ENCODE measurements around the gene OSBPL8. TPM values are rescaled to one million over a fixed set of nuclear protein-coding genes. Genes with fewer than 3 reads are reported as not detected.

Gene OSBPL8
- total and polyA plus RNA-seq, 2 experiments from 2014 or later = 78.0 to 124 TPM

DNA sequence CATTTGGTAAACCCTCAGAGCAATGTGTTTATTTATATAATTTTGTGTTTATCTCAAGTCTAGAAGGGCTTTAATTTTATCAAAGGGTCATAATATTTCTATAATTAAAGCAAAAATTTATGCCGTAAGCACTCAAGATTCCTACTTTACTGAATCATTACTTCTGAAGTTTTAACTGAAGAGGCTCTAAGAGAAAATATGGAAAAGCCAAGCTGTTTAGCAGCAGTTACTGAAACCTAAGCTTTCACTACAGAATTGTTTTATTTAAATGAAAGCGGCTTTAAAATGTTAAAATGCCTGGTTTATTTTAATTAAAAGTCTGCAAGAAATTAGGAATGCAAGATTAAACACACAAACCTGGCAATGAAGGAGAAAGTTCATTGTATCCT is 137.4 kb downstream of the OSBPL8 start (continued):
- TF ChIP-seq, protein P1, sequence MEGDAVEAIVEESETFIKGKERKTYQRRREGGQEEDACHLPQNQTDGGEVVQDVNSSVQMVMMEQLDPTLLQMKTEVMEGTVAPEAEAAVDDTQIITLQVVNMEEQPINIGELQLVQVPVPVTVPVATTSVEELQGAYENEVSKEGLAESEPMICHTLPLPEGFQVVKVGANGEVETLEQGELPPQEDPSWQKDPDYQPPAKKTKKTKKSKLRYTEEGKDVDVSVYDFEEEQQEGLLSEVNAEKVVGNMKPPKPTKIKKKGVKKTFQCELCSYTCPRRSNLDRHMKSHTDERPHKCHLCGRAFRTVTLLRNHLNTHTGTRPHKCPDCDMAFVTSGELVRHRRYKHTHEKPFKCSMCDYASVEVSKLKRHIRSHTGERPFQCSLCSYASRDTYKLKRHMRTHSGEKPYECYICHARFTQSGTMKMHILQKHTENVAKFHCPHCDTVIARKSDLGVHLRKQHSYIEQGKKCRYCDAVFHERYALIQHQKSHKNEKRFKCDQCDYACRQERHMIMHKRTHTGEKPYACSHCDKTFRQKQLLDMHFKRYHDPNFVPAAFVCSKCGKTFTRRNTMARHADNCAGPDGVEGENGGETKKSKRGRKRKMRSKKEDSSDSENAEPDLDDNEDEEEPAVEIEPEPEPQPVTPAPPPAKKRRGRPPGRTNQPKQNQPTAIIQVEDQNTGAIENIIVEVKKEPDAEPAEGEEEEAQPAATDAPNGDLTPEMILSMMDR (conservative IDR thresholded peaks at IDR 0.05; ENCODE audit: low read depth in 2 of 2) = no peak
- TF ChIP-seq CREB1 (CRISPR knock-in tag; IDR thresholded peaks at IDR 0.05; ENCODE audit: low read depth) (no peak), ZNF331 (CRISPR knock-in tag; IDR thresholded peaks at IDR 0.05; ENCODE audit: low read depth) (no peak)
- TF ChIP-seq, protein P2, sequence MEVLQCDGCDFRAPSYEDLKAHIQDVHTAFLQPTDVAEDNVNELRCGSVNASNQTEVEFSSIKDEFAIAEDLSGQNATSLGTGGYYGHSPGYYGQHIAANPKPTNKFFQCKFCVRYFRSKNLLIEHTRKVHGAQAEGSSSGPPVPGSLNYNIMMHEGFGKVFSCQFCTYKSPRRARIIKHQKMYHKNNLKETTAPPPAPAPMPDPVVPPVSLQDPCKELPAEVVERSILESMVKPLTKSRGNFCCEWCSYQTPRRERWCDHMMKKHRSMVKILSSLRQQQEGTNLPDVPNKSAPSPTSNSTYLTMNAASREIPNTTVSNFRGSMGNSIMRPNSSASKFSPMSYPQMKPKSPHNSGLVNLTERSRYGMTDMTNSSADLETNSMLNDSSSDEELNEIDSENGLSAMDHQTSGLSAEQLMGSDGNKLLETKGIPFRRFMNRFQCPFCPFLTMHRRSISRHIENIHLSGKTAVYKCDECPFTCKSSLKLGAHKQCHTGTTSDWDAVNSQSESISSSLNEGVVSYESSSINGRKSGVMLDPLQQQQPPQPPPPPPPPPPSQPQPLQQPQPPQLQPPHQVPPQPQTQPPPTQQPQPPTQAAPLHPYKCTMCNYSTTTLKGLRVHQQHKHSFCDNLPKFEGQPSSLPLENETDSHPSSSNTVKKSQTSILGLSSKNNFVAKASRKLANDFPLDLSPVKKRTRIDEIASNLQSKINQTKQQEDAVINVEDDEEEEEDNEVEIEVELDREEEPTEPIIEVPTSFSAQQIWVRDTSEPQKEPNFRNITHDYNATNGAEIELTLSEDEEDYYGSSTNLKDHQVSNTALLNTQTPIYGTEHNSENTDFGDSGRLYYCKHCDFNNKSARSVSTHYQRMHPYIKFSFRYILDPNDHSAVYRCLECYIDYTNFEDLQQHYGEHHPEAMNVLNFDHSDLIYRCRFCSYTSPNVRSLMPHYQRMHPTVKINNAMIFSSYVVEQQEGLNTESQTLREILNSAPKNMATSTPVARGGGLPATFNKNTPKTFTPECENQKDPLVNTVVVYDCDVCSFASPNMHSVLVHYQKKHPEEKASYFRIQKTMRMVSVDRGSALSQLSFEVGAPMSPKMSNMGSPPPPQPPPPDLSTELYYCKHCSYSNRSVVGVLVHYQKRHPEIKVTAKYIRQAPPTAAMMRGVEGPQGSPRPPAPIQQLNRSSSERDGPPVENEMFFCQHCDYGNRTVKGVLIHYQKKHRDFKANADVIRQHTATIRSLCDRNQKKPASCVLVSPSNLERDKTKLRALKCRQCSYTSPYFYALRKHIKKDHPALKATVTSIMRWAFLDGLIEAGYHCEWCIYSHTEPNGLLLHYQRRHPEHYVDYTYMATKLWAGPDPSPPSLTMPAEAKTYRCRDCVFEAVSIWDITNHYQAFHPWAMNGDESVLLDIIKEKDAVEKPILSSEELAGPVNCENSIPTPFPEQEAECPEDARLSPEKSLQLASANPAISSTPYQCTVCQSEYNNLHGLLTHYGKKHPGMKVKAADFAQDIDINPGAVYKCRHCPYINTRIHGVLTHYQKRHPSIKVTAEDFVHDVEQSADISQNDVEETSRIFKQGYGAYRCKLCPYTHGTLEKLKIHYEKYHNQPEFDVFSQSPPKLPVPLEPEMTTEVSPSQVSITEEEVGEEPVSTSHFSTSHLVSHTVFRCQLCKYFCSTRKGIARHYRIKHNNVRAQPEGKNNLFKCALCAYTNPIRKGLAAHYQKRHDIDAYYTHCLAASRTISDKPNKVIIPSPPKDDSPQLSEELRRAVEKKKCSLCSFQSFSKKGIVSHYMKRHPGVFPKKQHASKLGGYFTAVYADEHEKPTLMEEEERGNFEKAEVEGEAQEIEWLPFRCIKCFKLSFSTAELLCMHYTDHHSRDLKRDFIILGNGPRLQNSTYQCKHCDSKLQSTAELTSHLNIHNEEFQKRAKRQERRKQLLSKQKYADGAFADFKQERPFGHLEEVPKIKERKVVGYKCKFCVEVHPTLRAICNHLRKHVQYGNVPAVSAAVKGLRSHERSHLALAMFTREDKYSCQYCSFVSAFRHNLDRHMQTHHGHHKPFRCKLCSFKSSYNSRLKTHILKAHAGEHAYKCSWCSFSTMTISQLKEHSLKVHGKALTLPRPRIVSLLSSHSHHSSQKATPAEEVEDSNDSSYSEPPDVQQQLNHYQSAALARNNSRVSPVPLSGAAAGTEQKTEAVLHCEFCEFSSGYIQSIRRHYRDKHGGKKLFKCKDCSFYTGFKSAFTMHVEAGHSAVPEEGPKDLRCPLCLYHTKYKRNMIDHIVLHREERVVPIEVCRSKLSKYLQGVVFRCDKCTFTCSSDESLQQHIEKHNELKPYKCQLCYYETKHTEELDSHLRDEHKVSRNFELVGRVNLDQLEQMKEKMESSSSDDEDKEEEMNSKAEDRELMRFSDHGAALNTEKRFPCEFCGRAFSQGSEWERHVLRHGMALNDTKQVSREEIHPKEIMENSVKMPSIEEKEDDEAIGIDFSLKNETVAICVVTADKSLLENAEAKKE (CRISPR knock-in tag; IDR thresholded peaks at IDR 0.05) = no peak

DNA sequence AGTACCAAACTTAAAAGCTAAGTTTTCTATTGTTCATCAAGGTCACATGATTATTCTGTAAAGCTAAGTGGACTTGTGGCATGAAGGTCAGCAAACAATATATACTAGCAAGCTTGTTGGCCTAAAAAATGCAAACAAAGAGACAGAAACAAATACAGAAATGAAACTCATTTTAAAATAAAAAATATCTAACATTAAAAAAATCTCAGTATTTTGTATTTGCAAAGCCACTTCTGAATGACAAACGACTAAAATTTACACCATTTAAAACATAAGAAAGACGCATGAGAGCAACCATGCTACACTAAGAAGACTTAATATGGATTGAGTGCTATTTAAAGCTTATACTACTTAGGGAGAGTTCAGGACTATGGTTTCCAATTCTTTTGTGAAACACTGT is 138.5 kb downstream of the OSBPL8 start:
- Histone ChIP-seq H3K4me2 (no peak overlapping the region), H3K27me3 (ENCODE audit: insufficient read depth) (no peaks in the 10 kb centered on the region), H3F3A (replicated peaks; ENCODE audit: low read depth) (no peaks in the 10 kb centered on the region), H3K9me2 (ENCODE audit: insufficient read depth) (no peaks in the 10 kb centered on the region), H4K20me1 (replicated peaks; ENCODE audit: insufficient read depth) (no peaks in the 10 kb centered on the region), H2AFZ (no peak overlapping the region), H3K27ac (ENCODE audit: low read depth) (no peak overlapping the region), H3K36me3 (ENCODE audit: insufficient read depth) (no peaks in the 10 kb centered on the region), H3K79me2 (replicated peaks; ENCODE audit: insufficient read depth) (peaks cover 30% of the 10 kb centered on the region), H3K4me3 (no peak overlapping the region), H3K4me1 (ENCODE audit: insufficient read depth) (peaks cover 8% of the 10 kb centered on the region; the same call in 1 of the 2 replicates)
- Mint-ChIP-seq H3K9me3 (peaks cover 9% of the 10 kb centered on the region; the same call in 1 of the 3 replicates), H3K4me1 (peaks cover 10% of the 10 kb centered on the region; the same call in 2 of the 3 replicates), H3K4me3 (no peak overlapping the region), H3K36me3 (ENCODE audit: low read depth) (peaks cover 13% of the 10 kb centered on the region; the same call in 2 of the 3 replicates), H3K27me3 (ENCODE audit: insufficient read depth, low read depth, poor library complexity) (no peaks in the 10 kb centered on the region), H3K27ac (no peak overlapping the region)
- DNase-seq (ENCODE audit: low spot score) (no peak), ATAC-seq (no peak)
- TF ChIP-seq POLR2AphosphoS5 (IDR thresholded peaks at IDR 0.05; ENCODE audit: low read depth) (no peak), ZNF114 (CRISPR knock-in tag; IDR thresholded peaks at IDR 0.05) (no peak), CREB1 (CRISPR knock-in tag; IDR thresholded peaks at IDR 0.05; ENCODE audit: low read depth) (no peak), NANOG (IDR thresholded peaks at IDR 0.05; ENCODE audit: borderline replicate concordance) (no peak), ZNF331 (CRISPR knock-in tag; IDR thresholded peaks at IDR 0.05; ENCODE audit: low read depth) (no peak), EZH2phosphoT487 (IDR thresholded peaks at IDR 0.05; ENCODE audit: unreplicated experiment) (no peak), JUNB (IDR thresholded peaks at IDR 0.05; ENCODE audit: unreplicated experiment) (no peak)

All from GM23338 (cell line).